Measurements from ENCODE around the gene PRRT3.
"Not testable (repeated sequence)": the region's sequence is repeated elsewhere in the genome, so short reads cannot be mapped to it uniquely, and the experiment has no call there.

PRRT3 gene

DNA sequence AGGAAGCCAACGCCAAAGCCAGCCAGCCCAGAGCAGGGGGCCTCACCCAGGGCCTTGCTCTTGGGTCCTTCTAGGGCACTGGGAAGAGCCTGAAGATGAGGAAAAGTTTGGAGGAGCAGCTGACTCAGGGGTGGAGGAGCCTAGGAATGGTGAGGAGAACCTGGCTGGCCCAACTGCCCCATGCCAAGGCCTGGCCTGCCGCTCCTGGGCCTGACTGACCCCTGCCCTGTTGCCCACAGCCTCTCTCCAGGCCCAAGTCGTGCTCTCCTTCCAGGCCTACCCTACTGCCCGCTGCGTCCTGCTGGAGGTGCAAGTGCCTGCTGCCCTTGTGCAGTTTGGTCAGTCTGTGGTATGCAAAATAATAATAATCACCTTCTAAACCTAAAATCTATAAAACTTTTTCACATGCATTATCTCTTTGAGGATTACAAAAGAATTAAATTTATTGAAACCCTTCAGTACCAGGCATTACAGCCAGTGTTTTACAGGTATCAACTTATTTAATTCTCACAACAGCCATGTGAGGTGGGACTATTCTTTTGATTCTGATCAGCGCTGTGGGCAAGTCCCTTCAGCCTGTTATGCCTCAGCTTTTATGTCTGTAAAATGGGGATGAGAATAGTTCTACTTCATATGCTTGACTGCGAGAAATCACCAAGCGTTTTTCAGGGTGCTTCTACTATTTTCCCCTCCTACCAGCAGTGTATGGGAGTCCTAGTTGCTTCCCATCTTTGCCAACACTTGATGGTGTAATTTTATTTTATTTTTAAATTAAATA is 33.8 kb downstream of the PRRT3 start:
- DNase-seq (ENCODE audit: low read depth, low spot score) = no peak

DNA sequence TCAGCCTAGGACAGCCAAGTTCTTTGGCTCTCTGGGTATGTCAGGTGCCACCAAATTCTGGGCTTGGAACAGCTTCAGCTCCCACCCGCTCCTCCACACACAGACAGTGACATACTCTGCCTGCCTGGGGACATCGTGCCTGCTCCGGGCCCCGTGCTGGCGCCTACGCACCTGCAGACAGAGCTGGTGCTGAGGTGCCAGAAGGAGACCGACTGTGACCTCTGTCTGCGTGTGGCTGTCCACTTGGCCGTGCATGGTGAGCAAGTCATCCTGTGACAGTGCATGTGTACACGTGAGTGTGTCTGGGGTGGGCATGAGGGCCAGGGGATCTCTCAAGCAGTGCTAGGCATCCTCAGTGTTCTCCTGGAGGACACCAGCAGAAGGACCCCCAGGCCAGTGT is 34.4 kb downstream of the PRRT3 start:
- no peak for DNase-seq (ENCODE audit: low read depth, low spot score)

DNA sequence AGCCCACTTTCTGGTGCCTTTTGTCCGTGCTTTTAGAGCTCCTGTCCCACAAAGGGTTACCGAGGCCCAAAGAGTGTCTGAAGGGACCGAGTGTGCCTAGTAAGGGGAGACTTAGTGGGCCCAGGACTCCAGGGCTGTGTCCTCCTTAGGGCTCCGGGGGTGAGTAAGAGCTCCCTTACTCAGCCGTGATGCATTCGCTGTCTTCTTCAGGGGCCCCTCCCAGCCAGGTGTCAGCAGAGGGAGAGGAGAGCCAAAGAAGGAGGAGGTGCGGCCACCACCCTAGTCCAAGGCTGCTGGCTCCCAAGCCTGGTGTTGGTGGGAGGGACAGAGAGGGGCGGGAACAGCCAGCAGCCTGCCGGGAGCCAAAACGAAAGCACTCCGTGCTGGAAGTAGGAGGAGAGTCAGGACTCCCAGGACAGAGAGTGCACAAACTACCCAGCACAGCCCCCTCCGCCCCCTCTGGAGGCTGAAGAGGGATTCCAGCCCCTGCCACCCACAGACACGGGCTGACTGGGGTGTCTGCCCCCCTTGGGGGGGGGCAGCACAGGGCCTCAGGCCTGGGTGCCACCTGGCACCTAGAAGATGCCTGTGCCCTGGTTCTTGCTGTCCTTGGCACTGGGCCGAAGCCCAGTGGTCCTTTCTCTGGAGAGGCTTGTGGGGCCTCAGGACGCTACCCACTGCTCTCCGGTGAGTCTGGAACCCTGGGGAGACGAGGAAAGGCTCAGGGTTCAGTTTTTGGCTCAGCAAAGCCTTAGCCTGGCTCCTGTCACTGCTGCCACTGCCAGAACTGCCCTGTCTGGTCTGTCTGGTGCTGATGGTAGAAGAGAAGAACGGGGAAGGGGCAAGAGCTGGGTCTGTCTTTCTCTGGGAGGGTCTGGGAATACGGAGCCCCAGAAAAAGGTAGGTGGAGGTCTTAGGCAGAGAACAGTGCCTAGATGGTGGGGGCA is 35.2 kb downstream of the PRRT3 start, which contains the start of gene IL17RC:
IL17RC (plus strand) TSS at position 365 of the 947 bp plus-strand sequence; CDS start at position 583, 218 bp downstream.
- DNase-seq (ENCODE audit: low read depth, low spot score) = peak; percentile 90

DNA sequence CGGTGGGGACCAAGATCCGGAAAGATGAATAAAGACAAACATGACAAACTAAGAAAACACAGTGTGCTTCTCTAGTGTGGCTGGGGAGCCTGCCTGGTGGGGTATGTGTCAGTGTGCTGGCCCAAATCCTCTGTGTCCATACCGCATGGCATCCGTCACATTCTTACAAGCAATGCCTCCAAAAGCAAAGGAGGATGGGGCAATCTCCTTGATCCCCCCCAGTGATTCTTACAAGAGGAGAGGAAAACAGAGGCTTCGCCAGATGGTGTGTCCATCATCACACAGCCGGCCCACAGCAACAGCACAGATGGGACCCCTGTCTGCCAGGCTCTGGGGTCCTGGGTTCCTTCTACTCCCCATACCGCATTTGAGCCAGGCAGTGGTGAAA is 35.9 kb downstream of the PRRT3 start:
- DNase-seq (ENCODE audit: low read depth, low spot score) = peak; percentile 26

DNA sequence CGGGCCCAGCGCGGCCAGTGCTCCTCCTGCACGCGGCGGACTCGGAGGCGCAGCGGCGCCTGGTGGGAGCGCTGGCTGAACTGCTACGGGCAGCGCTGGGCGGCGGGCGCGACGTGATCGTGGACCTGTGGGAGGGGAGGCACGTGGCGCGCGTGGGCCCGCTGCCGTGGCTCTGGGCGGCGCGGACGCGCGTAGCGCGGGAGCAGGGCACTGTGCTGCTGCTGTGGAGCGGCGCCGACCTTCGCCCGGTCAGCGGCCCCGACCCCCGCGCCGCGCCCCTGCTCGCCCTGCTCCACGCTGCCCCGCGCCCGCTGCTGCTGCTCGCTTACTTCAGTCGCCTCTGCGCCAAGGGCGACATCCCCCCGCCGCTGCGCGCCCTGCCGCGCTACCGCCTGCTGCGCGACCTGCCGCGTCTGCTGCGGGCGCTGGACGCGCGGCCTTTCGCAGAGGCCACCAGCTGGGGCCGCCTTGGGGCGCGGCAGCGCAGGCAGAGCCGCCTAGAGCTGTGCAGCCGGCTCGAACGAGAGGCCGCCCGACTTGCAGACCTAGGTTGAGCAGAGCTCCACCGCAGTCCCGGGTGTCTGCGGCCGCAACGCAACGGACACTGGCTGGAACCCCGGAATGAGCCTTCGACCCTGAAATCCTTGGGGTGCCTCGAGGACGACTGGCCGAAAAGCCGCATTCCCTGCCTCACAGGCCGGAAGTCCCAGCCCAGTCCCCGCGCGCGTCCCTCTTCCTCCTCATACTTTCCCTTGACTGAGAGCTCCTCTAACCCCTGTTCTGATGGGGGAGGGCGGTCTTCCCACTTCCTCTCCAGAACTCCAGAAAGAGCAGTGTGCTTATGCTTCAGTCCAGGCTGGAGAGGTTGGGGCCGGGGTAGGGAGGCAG is 36.7 kb downstream of the PRRT3 start:
- peak; percentile 80 for DNase-seq (ENCODE audit: low read depth, low spot score)

DNA sequence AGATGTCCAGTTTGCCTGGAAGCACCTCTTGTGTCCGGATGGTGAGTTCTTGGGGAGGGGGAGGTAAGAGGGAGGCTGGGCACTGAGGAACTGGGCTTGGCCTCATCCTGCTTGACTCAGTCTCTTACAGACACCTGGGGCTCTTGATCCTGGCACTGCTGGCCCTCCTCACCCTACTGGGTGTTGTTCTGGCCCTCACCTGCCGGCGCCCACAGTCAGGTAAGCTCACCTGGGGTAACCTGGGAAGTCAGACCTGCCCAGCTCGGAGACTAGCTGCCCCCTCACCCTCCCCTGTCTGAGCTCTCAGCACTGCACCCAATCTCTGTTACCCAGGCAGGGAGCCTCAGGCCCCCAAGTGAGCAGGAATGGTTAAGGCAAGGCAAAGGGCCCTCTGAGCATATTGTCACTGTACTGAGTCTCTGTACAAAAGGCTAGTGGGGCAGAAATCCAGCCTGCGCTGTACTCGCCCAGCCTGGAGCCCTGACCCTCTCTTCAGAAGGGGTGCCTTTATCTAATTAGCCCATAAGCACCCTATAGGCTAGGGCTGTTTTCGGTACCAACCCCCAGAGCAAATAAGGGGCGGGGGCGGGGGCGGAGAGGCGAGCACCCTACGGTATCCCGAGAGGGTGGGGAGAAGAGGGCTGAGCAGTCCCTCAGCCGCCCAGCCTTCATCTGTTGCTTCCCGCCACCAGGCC is 37.5 kb downstream of the PRRT3 start:
- no peak for DNase-seq (ENCODE audit: low read depth, low spot score)

DNA sequence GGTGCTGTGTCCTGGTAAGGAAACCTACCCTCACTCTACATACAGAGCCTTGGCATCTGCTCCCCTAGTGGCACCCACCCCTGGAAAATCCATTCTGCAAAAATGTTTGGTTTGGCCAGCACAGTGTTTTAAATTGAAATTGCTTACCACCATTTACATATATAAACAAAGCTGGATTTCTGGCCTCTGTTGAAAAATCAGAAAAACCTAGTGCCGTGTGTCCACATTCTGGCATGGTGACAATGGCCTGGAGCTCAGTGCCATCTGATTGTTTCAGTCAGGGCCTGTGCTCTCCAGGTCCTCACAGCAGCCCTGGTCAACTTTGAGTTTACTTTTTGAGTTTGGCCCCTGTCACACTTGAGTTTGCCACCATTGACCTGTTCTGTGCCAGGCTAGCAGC is 38.2 kb downstream of the PRRT3 start:
- DNase-seq (ENCODE audit: low read depth, low spot score) = peak; percentile 66

DNA sequence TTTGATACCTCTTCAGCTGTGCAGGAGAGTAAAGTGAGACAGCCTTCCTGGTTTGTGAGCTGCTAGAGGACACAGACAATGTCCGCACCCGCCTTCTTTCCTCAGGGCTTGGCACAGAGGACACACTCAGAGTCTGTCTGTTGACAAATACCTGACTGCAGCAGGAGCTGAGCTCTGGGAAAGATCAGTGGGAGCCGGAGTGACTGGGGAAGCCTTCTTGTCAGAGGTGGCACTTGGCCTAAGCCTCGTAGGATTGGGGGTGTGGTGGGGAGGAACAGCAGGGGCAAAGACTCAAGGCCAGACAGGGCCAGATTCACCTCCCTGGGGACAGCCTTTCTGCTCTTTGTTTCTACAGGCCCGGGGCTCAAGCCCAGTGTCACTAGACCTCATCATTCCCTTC is 38.6 kb downstream of the PRRT3 start:
- DNase-seq (ENCODE audit: low read depth, low spot score) = no peak

DNA sequence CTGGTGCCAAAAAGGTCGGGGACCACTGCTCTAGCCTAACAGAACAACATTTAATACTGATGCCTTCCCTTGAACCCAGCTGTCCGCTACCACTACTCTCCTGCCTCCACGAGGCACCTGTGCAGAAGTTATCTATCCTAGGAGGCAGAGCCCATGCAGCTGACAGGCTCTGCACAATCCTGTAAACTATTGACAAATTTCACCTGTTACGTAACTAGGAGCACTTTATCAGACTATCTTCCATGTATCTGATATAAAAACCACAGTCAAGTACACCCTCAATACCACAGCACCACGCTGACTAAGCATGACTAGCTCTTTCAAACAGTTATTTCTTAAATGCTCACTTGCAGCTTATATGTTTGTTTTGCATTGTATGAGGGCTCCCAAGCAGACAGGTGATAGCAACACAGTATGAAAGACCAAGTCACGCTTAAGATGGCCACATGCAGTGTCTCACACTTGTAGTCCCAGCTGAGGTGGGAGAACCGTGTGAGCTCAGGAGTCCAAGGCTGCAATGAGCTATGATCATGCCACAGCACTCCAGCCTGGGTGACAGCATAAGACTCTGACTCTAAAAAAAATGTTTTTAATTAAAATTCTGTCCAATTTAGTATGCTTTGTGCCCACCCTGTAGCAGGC is 39.8 kb downstream of the PRRT3 start:
- DNase-seq (ENCODE audit: low read depth, low spot score) = peak; percentile 53

DNA sequence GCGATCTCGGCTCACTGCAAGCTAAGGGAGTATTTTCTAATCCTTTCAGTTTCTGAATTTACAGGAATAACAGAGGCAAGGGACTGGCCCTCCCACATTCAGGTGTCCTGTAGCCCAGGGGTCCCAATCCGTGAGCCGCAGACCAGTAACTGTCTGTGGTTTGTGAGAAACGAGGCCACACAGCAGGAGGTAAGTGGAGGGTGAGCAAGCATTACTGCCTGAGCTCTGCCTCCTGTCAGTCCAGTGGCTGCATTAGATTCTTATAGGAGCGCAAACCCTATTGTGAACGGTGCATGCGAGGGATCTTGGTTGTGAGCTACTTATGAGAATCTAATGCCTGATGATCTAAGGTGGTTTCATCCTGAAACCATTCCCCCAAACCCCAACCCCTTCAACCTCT is 40.3 kb downstream of the PRRT3 start:
- DNase-seq (ENCODE audit: low read depth, low spot score) = no peak

DNA sequence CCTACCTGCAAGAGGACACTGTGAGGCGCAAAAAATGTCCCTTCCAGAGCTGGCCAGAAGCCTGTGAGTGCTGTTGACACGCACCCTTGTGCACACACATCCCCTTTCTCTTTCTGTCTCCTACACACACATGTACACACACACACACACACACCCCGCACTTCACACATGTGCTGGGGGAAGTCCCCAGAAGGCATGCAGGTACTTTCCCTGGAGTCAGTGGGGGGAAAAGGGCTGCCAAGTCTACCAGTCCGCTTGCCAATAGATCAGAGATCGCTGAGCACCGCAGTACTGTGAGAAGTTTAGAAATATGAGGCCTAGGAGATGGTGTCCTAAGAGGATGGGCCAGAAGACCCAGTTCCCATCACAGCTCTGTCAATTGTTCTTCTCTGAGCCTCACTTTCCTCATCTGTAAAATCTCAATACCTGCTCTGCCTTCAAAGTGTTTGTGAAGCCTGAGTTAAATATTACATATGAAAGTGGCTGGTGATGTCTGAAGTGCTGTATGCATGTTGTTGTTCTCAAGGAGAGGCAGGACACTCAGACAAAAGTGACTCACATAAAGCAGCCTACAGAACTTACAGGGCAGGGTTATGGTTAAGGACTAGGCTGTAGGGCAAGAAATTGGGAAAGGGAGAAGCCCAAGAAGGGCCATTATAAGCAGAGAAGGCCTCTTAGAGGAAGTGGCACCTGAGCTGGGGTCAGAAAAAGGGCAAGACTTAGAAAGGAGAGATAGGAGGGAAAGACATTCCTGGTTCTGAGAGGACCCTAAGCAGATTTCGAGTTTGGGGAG is 42.8 kb downstream of the PRRT3 start:
- no peak for DNase-seq (ENCODE audit: low read depth, low spot score)

DNA sequence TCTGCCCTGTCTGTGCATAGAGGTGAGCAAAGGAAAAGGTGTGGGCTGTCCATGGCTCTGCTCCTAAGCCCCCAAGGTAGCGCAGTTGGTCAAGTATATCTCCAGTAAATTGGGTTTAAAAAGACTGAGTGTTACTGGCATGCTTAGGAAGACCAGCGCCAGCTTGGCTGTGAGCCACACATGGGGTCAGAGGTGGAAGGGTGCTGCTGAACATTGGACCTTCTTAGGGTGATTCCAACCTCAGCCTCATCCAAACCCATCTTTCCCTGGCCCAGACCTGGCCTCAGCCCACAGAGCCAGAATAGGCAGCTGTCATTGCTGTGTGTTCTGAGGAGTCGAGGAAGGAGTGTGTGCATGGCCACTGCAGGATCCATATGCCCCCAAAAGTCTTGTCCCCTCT is 43.9 kb downstream of the PRRT3 start:
- DNase-seq (ENCODE audit: low read depth, low spot score) = no peak

DNA sequence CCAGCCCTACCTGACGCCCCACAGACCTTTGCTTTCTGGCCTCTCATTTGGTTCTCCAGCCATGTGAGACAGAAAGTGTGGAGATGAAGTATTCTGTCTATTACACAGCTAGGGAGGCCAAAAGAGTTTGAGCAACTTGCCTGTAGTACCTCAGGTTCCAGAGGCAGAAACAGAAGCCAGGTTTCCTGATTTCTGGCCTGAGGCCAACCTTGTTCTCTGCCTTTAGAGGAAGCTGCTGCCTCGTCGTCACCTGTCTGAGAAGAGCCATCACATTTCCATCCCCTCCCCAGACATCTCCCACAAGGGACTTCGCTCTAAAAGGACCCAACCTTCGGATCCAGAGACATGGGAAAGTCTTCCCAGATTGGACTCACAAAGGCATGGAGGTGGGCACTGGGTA is 45.7 kb downstream of the PRRT3 start:
- DNase-seq (ENCODE audit: low read depth, low spot score) = no peak

DNA sequence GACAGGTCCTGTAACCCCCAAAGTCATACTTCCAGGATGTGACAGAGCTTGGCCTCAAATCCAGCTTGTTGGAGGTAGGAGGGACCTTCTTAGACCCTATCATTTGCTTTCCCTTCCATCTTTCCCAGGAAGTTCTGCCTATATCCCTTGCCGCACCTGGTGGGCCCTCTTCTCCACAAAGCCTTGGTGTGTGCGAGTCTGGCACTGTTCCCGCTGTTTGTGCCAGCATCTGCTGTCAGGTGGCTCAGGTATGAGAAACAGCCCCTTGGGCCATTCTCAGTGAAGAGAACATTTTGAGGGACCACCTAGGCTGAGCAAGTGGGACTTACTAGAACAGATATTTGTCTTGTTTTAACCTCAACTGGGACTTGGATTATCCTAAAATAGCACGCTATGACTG is 48.3 kb downstream of the PRRT3 start:
- DNase-seq (ENCODE audit: low read depth, low spot score) = no peak

DNA sequence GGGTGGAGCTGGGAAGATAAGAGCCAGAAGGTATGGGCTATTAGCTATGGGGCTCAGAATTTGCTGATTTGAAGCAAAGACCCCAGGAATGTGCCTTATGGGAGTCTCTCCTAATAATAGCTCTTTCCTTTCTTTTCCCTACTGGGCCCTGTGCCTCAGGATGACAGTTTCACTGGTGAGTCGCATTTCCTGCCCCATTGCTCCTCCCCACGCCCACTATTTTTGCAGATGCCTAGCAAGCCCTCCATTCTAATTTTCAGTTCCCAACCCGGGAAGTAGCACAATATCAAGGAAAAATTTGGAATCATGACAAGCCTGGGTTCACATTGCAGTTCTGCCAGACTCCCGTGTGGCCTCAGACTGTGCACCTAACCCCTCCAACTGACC is 49.0 kb downstream of the PRRT3 start:
- DNase-seq (ENCODE audit: low read depth, low spot score) = peak; percentile 29

DNA sequence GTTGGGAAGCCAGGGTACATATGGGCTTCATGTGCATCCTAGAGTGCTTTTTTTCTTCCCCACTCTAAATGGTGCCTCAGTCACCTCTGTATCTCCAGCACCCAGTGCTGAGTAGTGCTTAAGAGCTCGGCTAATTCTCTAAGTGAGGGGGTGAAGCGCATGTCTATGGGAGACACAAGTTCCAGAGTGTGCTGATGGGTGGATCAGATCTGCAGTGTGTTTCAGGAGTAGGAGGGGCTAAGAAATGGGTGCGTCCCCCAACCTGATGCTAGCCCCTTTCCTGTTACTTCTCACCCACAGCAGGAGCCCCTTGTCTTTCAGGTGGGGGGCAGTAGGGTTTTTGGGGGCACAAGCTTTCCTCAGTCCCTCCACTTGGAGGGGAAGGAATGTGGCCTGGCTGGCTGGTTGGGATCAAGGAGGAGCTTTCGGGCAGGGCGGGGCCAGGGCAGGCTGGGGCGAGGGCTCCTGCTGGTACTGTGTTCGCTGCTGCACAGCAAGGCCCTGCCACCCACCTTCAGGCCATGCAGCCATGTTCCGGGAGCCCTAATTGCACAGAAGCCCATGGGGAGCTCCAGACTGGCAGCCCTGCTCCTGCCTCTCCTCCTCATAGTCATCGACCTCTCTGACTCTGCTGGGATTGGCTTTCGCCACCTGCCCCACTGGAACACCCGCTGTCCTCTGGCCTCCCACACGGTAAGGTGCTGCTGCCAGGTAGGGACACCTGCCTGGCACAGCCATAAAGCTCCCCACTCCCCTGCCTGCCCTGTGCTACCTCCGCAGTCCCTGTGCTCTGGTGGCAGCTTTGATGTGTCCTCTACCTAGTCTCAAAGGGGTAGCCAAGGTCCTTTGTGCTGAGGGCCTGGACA is 49.6 kb downstream of the PRRT3 start, which contains the start of gene IL17RE:
IL17RE (plus strand) TSS at position 477 of the 866 bp plus-strand sequence; CDS start at position 562, 85 bp downstream.
- no peak for DNase-seq (ENCODE audit: low read depth, low spot score)

DNA sequence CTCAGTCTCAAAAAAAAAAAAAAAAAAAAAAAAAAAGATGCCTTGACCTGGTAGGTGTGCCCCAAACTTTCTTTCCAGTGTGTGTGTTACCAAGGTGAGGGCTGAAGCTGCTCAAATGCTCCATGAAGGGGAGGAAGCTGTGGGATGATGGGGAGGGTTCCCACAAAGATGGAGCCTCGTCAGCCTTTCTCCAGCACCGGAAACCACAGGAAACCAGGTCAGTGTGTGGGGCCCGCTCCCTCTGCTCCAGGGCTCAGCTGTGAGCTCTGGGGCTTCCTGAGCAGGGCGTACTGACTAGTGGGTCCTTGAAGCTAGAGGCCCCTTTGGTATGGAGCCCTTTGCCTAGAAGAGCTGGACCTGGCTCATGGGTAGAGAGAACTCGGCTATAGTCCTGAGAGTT is 50.2 kb downstream of the PRRT3 start:
- no peak for DNase-seq (ENCODE audit: low read depth, low spot score)

DNA sequence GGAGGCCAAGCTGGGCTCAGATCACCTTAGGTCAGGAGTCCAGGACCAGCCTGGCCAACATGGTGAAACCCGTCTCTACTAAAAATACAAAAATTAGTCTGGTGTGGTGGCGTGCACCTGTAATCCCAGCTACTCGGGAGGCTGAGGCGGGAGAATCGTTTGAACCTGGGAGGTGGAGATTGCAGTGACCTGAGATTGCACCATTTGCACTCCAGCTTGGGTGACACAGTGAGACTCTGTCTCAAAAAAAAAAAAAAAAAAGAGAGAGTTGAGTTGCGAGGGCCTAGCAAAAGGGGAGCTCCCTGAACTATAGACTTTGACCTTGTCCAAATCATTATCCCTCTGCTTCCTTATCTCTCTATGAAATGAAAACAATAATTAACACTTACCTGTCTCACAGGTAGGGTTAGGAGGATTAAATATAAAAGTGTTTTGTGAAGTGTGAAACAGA is 51.2 kb downstream of the PRRT3 start:
- DNase-seq (ENCODE audit: low read depth, low spot score) = not testable (repeated sequence)
